EL (cell line): ENCODE data around the gene ZNF773.
"Not testable (repeated sequence)": the region's sequence is repeated elsewhere in the genome, so short reads cannot be mapped to it uniquely, and the experiment has no call there.

Source experiments
- DNase-seq: peaks from one replicate; pipeline ENCODE4 v3.0.0-alpha.2; 2016

Gene ZNF773

DNA sequence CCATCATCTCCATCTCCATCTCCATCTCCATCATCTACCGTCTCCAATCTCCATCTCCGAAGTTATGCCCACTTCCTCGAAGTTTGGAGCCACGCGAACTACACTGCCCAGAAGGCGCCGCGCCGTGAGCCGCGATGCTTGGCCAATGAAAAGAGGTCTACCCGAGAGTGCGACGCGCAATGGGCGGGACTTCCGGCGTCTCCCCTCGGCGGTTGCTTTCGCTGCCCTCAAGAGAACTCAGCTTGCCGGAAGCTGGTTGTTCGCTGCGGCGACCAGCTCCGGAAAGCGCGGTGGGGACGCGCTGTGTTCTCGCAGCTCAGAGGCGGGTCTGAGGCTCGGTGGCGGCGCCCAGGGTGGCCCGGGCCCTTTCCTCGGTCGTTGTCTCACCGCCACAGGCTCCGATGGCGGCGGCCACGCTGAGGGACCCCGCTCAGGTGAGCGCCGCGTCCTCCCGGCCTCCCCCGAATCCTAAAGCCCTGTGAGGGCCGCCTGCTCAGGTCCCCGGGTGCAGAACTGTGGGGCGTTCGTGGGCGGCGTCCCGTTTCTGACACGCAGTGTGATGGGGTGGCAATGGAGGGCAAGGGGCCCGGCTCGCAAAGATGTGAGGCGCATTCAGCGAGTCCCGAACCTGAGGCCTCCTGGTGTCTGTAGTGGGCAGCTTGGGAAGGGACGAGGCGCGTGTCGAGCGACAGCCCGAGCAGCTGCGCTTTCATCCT is at the start of gene ZNF773:
ZNF773 (plus strand) TSS at position 259 of the 716 bp plus-strand sequence; CDS start at position 402, 143 bp downstream.
- peak; percentile 95 for DNase-seq

GRCh38 chr19:57452307-57452706 is 47.4 kb upstream of the ZNF773 start:
- no peak for DNase-seq

DNA sequence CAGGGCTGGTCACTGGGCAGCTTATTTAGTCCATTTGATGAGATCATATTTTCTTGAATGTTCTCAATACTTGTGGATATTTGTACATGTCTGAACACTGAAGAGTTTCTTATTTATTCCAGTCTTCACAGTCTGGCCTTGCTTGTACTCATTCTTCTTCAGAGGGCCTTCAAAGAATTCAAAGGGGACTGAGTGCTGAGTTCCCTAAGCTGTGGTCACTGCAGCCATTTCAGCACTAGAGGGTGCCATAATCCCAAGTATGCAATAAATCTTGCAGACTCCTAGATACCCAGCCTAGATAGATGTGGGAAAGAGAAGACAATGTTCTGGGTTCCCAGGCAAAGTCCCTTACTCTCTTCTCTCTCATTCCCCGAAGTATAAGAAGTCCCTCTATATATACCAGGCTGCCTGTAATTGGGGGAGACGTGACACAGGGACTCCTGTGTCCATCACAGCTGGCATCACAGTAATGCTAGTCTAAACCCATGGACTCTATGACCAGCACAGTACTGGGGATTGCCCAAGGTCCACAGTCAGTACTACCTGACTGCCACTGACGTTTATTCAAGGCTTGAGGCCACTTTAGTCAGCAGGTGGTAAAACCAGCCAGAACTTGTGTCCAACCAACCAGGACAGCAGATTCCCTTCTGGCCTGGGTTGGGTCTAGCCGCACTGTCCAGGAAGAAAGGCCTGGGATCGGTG is 33.9 kb upstream of the ZNF773 start:
- peak; percentile 59 for DNase-seq

DNA sequence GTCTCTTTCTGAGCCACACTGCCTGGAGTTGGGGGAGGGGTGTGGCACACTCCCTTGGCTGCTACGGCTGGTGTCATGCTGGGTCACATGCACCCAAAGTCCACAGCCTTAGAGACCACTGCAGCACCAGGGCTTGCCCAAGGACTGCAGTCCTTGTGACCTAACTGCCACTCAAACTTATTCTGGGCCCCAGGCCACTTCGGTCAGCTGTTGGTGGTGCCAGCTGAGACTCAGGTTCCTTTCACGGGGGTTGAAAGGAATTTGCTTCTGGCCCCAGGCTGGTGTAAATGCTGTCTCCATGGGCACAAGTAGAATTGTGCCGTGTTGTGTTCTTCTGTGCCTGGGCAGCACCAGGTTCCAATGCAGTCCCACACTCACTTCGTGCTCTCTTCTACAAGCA is 33.2 kb upstream of the ZNF773 start:
- no peak for DNase-seq

GRCh38 chr19:57473646-57474045 is 26.1 kb upstream of the ZNF773 start:
- DNase-seq = no peak

DNA sequence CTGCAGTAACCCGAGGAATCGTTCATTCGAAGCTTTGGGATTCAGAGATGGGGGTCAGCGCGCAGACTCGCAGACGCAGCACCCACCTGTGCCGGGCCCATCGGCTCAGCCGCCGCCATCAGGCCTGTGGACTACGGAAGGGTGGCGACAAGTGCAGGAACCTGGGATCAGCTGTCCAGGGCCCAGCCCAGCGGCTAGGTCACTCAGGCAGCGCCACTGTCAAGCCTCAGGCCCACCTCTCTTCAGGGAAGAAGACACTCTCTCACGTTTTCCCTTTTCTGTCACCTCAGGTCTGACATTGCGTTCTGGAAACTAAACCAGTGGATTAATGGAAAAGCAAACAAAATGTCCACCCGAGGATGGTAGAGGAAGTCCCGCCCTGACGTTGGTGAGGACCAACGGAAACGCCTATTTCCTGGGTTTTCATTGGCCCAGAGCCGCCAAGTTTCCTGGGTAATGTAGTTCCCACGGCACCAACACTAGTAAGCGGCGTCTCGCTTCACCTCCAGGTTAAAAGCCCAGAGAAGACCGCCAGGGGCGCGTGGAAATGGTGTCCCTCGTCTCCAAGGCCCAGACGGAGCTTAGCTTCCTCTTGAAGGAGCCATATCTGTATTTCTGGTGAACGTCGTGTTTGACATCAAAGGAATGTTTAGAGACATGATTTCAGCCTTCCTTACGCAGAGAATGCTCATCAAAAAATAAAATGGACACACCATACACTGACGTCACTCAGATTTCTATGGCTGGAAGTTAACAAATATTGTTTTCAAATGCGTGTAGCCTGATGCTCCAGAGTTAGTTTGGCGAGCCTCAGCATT is 22.3 kb upstream of the ZNF773 start, which contains the start of gene ZNF772:
ZNF772 (minus strand) TSS at position 376 of the 818 bp plus-strand sequence; CDS start at position 119, 257 bp downstream.
- DNase-seq = peak; percentile 96

- peak; percentile 86 for DNase-seq
These were observed 12.1 kb upstream of the ZNF773 start, which contains the start of gene ZNF419 for GRCh38 chr19:57487477-57488298. TSS of gene ZNF419 (plus strand) at chr19:57487750. CDS start at chr19:57487951, 201 bp downstream.

- not testable (repeated sequence) for DNase-seq
These were observed 11.5 kb upstream of the ZNF773 start for GRCh38 chr19:57488299-57488644.

DNA sequence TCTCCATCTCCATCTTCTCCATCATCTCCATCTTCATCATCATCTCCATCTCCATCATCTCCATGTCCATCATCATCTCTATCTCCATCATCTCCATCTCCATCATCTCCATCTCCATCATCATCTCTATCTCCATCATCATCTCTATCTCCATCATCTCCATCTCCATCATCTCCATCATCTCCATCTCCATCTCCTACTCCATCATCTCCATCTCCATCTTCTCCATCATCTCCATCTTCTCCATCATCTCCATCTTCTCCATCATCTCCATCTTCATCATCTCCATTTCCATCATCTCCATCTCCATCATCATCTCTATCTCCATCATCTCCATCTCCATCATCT is 432 bp upstream of the ZNF773 start:
- not testable (repeated sequence) for DNase-seq

DNA sequence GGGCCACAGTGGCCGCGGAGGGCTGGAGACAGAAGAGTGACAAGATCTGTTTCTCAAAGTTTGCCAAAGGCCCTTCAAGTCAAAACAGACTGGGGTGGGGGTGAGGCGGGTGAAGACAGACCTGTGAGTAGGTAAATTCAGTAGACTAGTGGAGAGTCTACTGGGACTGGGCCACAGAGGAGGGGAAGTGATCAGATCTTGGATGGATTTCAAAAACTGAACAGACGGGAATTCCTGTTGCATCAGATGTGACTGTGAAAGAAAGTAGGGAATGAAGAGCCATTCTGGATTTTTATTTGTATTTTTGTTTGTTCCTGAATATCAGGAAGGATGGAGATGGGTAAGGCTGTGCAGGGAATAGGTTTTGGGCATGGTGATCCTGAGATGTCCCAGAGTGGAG is 662 bp downstream of the ZNF773 start:
- DNase-seq = peak; percentile 44

DNA sequence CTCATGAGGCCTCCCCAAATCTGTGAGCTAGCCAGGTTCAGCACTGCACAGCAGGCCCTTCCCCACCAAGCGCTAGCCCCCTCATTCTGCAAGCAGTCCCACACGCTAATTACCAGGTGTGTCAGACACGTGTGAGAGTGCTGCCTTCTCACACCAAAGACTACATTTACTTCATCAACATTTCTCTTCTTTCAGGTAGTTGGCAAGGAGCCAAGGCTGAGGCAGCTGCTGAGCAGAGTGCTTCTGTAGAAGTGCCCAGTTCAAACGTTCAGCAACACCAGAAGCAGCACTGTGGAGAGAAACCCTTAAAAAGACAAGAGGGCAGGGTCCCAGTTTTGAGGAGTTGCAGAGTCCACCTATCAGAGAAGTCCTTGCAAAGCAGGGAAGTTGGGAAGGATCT is 6.4 kb downstream of the ZNF773 start:
- no peak for DNase-seq

DNA sequence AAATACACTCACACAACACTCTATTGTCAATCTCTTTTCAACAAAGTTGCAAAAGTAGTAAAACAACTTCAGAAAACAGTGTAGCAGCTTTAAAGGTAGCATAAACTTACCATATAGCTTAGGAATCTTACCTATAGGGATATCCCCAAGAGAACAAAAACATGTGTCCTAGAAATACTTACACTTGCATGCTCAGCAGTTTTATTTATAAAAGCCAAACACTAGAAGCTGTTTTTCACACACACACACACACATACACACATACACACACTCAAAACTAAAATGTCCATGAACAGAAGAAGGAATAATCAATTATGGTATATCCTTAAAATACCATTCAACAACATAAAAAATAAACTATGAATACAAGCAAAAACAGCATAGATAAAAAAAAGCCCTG is 11.7 kb downstream of the ZNF773 start:
- DNase-seq = no peak

- DNase-seq = no peak
These were observed 13.1 kb downstream of the ZNF773 start for GRCh38 chr19:57512845-57513244.

DNA sequence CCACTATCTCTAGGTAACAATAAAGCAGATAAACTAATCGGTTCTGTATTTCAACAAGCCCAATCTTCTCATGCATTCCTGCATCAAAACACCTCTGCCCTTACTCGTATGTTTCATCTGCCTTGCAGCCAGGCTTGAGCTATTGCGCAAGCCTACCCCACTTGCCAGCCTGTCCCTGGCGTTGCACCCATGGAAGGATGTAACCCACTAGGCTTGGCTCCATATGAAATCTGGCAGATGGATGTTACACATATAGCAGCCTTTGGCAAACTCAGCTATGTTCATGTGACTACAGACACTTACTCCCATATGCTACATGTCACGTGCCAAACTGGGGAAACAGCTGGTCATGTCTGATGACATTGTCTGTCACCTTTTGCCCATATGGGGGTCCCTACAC is 15.5 kb downstream of the ZNF773 start:
- DNase-seq = no peak

- DNase-seq = not testable (repeated sequence)
These were observed 18.3 kb downstream of the ZNF773 start for GRCh38 chr19:57518021-57518420.

DNA sequence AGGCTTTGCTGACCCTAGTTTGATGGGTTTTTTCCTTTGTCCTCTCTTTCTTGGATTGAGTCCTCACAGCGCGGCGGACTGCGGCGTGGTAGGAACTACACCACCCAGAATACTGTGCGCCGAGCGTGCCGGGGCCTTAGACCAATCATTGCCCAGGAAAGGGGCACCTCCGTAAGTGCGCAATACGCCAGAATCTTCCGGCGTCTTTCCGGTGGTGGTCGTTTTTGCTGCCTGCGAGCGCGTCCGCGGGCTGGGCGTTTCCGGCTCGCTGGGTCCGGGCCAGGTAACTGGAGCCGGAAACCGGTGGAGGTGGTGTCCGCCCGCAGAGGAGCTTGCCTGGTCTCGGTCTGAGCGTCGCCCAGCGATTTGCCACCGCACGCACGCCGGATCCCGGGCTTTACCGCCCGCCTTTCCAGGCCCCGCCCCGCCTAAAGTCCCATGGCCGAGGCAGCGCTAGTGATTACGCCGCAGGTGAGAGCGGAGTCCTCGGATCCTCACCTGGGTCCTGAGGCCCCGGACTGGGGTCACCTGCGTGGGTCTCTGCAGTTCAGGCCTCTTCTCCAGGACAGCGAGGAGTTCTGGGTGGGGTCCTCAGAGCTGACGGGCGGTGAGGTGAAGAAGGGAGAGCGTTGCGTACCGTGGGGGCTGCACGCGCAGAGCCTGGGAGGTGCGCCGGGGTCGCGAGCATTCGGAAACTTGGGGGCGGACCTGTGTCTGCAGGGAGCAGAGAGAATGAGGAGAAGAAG is 27.6 kb downstream of the ZNF773 start, which contains the start of gene ZNF549:
ZNF549 (plus strand) TSS at position 221 of the 746 bp plus-strand sequence; CDS start at position 439, 218 bp downstream.
- peak; percentile 92 for DNase-seq

DNA sequence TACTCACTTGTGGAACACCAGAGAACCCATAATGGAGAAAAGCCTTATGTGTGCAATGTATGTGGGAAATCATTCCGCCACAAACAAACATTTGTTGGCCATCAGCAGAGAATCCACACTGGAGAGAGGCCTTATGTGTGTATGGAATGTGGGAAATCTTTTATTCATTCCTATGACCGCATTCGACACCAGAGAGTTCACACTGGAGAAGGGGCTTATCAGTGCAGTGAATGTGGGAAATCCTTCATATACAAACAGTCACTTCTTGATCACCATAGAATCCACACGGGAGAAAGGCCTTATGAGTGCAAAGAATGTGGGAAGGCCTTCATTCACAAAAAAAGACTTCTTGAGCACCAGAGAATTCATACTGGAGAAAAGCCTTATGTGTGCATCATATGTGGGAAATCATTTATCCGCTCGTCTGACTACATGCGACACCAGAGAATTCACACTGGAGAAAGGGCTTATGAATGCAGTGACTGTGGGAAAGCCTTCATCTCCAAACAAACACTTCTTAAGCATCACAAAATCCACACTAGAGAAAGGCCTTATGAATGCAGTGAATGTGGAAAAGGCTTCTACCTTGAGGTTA is 38.3 kb downstream of the ZNF773 start:
- no peak for DNase-seq

DNA sequence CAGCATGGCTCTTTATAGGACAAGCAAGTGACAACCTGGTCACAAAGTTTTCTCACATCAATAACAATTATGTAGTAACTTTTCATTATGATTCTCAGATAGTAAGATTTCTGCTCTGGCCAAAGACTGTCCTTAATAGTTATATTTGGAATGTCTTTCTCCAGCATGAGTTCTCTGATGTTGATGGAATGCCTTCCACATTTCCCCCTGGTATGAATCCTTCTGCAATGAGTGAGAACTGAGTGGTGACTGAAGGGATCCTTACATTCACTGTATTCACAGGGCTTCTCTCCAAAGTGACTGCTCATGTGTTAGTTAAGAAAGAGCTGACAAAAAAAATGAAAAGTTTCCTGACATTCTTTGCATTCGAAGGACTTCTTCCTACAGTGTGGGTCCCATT is 46.8 kb downstream of the ZNF773 start:
- no peak for DNase-seq

GRCh38 chr19:57552432-57552831 is 52.7 kb downstream of the ZNF773 start:
- no peak for DNase-seq

GRCh38 chr19:57557659-57558058 is 57.9 kb downstream of the ZNF773 start:
- DNase-seq = no peak
